H1 (cell line): ENCODE data around the gene MVP. TPM values are rescaled to one million over a fixed set of nuclear protein-coding genes. Genes with fewer than 3 reads are reported as not detected.

Experiments used
- CTCF ChIA-PET: fragments of 300-600 bp; sonication (Branson Sonifier 250); formaldehyde crosslinking; loops from one replicate; lab custom pipeline; 2021; ENCODE audit not compliant: partially characterized antibody; lab: Charles Lee
- POLR2A ChIA-PET: fragments of 300-600 bp; sonication (Branson Sonifier 250); formaldehyde crosslinking; loops from one replicate; lab custom pipeline; 2021; ENCODE audit warnings: inconsistent platforms; ENCODE audit not compliant: partially characterized antibody; lab: Charles Lee
- DNase-seq, 2 experiments: peaks; one replicate each; pipeline versions ENCODE4 v3.0.0 to v3.0.0-alpha.2; 2010 to 2022; ENCODE audit warnings: low spot score in 2 of 2, low read depth in 1 of 2, mixed read lengths in 1 of 2
- FAIRE-seq: peaks from 2 replicates; lab custom pipeline; 2011; peaks lifted over from hg19 to GRCh38; lab: Jason Lieb, UNC
- H2AFZ ChIP-seq: 2 replicates; pipeline ENCODE4 v1.8.1; 2012; ENCODE audit warnings: low read length, inconsistent platforms
- H2AK5ac ChIP-seq: 2 replicates; pipeline ENCODE4 v1.6.1; 2013; ENCODE audit warnings: low read depth, low read length
- H2BK120ac ChIP-seq: replicated peaks from 2 replicates; pipeline ENCODE3; 2013; ENCODE audit warnings: low read depth, low read length, inconsistent platforms
- H2BK12ac ChIP-seq: 2 replicates; pipeline ENCODE4 v1.6.1; 2013; ENCODE audit warnings: low read depth, low read length
- H2BK15ac ChIP-seq: 2 replicates; pipeline ENCODE4 v1.6.1; 2013; ENCODE audit warnings: low read length
- H2BK20ac ChIP-seq: 2 replicates; pipeline ENCODE4 v1.6.1; 2013; ENCODE audit warnings: low read length
- H2BK5ac ChIP-seq: 2 replicates; pipeline ENCODE4 v1.6.1; 2013; ENCODE audit warnings: low read depth, low read length
- H3K14ac ChIP-seq: 2 replicates; pipeline ENCODE4 v1.6.1; 2013; ENCODE audit warnings: inconsistent platforms; ENCODE audit not compliant: insufficient read length
- H3K18ac ChIP-seq: 2 replicates; pipeline ENCODE4 v1.6.1; 2013; ENCODE audit warnings: low read length; ENCODE audit errors: extremely low read depth
- H3K23ac ChIP-seq: 2 replicates; pipeline ENCODE4 v1.6.1; 2013; ENCODE audit warnings: inconsistent platforms; ENCODE audit not compliant: insufficient read length
- H3K23me2 ChIP-seq: 2 replicates; pipeline ENCODE4 v1.6.1; 2013; ENCODE audit warnings: low read depth, low read length
- H3K27ac ChIP-seq: 2 replicates; pipeline ENCODE4 v1.6.1; 2011; ENCODE audit warnings: low read depth, low read length, inconsistent platforms
- H3K27me3 ChIP-seq, 4 experiments: replicated peaks in 1 of 4; 1 replicate in 1 of 4; 2 replicates in 3 of 4; pipeline versions ENCODE4 v1.6.1 to v1.8.1; 2011 to 2013; ENCODE audit warnings: low read length in 3 of 4, mild to moderate bottlenecking in 3 of 4, inconsistent platforms in 2 of 4, mixed read lengths in 2 of 4, moderate library complexity in 1 of 4; ENCODE audit not compliant: control insufficient read depth in 3 of 4, insufficient read depth in 3 of 4; ENCODE audit errors: extremely low read depth in 1 of 4
- H3K36me3 ChIP-seq, 4 experiments: 2 replicates each; pipeline versions ENCODE4 v1.6.1 to v1.8.1; 2011 to 2013; ENCODE audit warnings: mild to moderate bottlenecking in 4 of 4, low read length in 3 of 4, moderate library complexity in 2 of 4, control low read depth in 1 of 4, inconsistent platforms in 1 of 4; ENCODE audit not compliant: insufficient read depth in 4 of 4, control insufficient read depth in 2 of 4
- H3K4ac ChIP-seq: replicated peaks from 2 replicates; pipeline ENCODE3; 2013; ENCODE audit warnings: low read length, low read depth, mixed read lengths, inconsistent platforms; ENCODE audit not compliant: insufficient read length
- H3K4me1 ChIP-seq, 4 experiments: replicated peaks in 1 of 4; 1 replicate in 1 of 4; 2 replicates in 3 of 4; pipeline versions ENCODE4 v1.6.1 to v1.8.1; 2011 to 2013; ENCODE audit warnings: low read length in 3 of 4, inconsistent platforms in 2 of 4, mixed read lengths in 1 of 4; ENCODE audit not compliant: insufficient read depth in 4 of 4, control insufficient read depth in 3 of 4
- H3K4me2 ChIP-seq, 2 experiments: 2 replicates each; pipeline versions ENCODE4 v1.6.1 to v1.8.1; 2011 to 2013; ENCODE audit warnings: low read depth in 2 of 2, low read length in 2 of 2, control low read depth in 1 of 2, inconsistent platforms in 1 of 2, mild to moderate bottlenecking in 1 of 2; ENCODE audit not compliant: insufficient read depth in 1 of 2
- H3K4me3 ChIP-seq, 4 experiments: fragments of 200-600, 300-600 bp in 1 of 4; sonication (generic), shearing (Covaris generic), sonication (Bioruptor Twin) in 1 of 4; 2 replicates each; pipeline versions ENCODE4 v1.5.1 to v1.8.1; 2011 to 2016; ENCODE audit warnings: low read length in 4 of 4, low read depth in 3 of 4, control low read depth in 2 of 4, inconsistent platforms in 2 of 4, mild to moderate bottlenecking in 2 of 4, mixed read lengths in 1 of 4, moderate library complexity in 1 of 4; ENCODE audit not compliant: insufficient read depth in 2 of 4; ENCODE audit errors: extremely low read depth in 1 of 4
- H3K56ac ChIP-seq: replicated peaks from 2 replicates; pipeline ENCODE3; 2013; ENCODE audit warnings: low read depth, mild to moderate bottlenecking, mixed read lengths, low read length, inconsistent platforms; ENCODE audit not compliant: insufficient read length
- H3K79me1 ChIP-seq: 2 replicates; pipeline ENCODE4 v1.6.1; 2013; ENCODE audit warnings: low read depth, low read length, control low read depth
- H3K79me2 ChIP-seq, 2 experiments: 2 replicates each; pipeline versions ENCODE4 v1.6.1 to v1.8.1; 2012 to 2013; ENCODE audit warnings: low read length in 2 of 2, mild to moderate bottlenecking in 2 of 2, inconsistent platforms in 1 of 2; ENCODE audit not compliant: insufficient read depth in 2 of 2, control insufficient read depth in 1 of 2
- H3K9ac ChIP-seq, 4 experiments: replicated peaks in 1 of 4; 1 replicate in 1 of 4; 2 replicates in 3 of 4; pipeline versions ENCODE4 v1.6.1 to v1.8.1; 2011 to 2013; ENCODE audit warnings: low read depth in 3 of 4, low read length in 3 of 4, control low read depth in 2 of 4, mild to moderate bottlenecking in 2 of 4, moderate library complexity in 2 of 4, inconsistent platforms in 1 of 4; ENCODE audit errors: extremely low read depth in 1 of 4
- H3K9me3 ChIP-seq, 2 experiments: 2 replicates each; pipeline versions ENCODE4 v1.6.1 to v1.8.1; 2012 to 2013; ENCODE audit warnings: mild to moderate bottlenecking in 2 of 2, moderate library complexity in 2 of 2, control low read depth in 1 of 2, inconsistent platforms in 1 of 2, low read depth in 1 of 2, low read length in 1 of 2, mixed read lengths in 1 of 2; ENCODE audit not compliant: insufficient read depth in 2 of 2
- H4K20me1 ChIP-seq, 2 experiments: replicated peaks in 1 of 2; 2 replicates each; pipeline versions ENCODE3 to v1.8.1; 2011 to 2013; ENCODE audit warnings: inconsistent platforms in 2 of 2, low read length in 2 of 2, mild to moderate bottlenecking in 1 of 2; ENCODE audit not compliant: insufficient read depth in 2 of 2, control insufficient read depth in 1 of 2
- H4K5ac ChIP-seq: 2 replicates; pipeline ENCODE4 v1.6.1; 2013; ENCODE audit warnings: low read length, low read depth, mixed read lengths, inconsistent platforms; ENCODE audit not compliant: insufficient read length
- H4K8ac ChIP-seq: 2 replicates; pipeline ENCODE4 v1.8.0; 2013; ENCODE audit warnings: mild to moderate bottlenecking, moderate library complexity, low read length, inconsistent platforms; ENCODE audit not compliant: insufficient read depth; ENCODE audit errors: extremely low read depth
- H4K91ac ChIP-seq: replicated peaks from 2 replicates; pipeline ENCODE3; 2013; ENCODE audit warnings: low read length, mixed read lengths, inconsistent platforms; ENCODE audit not compliant: insufficient read length
- GABPA ChIP-seq: IDR thresholded peaks from 2 replicates; pipeline ENCODE4 v1.6.1; 2011; ENCODE audit warnings: mild to moderate bottlenecking, low read length, moderate library complexity, borderline replicate concordance; ENCODE audit not compliant: insufficient read depth
- RAD21 ChIP-seq, 2 experiments: IDR thresholded peaks in 1 of 2; conservative IDR thresholded peaks in 1 of 2; 2 replicates each; pipeline ENCODE4 v1.6.1; 2011; ENCODE audit warnings: low read depth in 2 of 2, low read length in 2 of 2, improper control_type of control experiment in 1 of 2, inconsistent platforms in 1 of 2, mild to moderate bottlenecking in 1 of 2, moderate library complexity in 1 of 2
- SIX5 ChIP-seq: IDR thresholded peaks from 2 replicates; pipeline ENCODE4 v1.6.1; 2011; ENCODE audit warnings: mild to moderate bottlenecking, low read depth, low read length
- WGBS, 2 experiments: shearing (Covaris generic) in 1 of 2; methylation state at CpG; one replicate each; pipeline versions ENCODE4 v1.1.6 to v1.1.7; 2013 to 2015; ENCODE audit warnings: low lambda C conversion rate in 2 of 2, mixed read lengths in 2 of 2, inconsistent platforms in 1 of 2, low coverage in 1 of 2, missing lambda C conversion rate in 1 of 2; ENCODE audit not compliant: insufficient replicate concordance in 2 of 2, insufficient coverage in 1 of 2, insufficient read length in 1 of 2; ENCODE audit errors: extremely low coverage in 1 of 2, missing lambda C conversion rate in 1 of 2; 5-methylcytosine and 5-hydroxymethylcytosine counted together
- polyA plus RNA-seq, 7 experiments: library from polyadenylated mRNA; depleted of rRNA in 3 of 7; stranded (reverse) in 5 of 7; unstranded in 2 of 7; fragments of >200 nt in 5 of 7; fragments of 200-250 nt in 2 of 7; gene quantifications; 1 replicate in 5 of 7; 2 replicates in 1 of 7; 4 replicates in 1 of 7; pipeline versions ENCODE4 v1.2.1 to v1.2.3, GENCODE V29; 2011 to 2013; ENCODE audit warnings: missing spikeins in 2 of 7, mixed read lengths in 2 of 7
- total RNA-seq: library from RNA; stranded (reverse); fragmentation: NEBNext Ultra II Directional; extraction: Animal tissue kit (Norgen Biotek cat#: 25700); gene quantifications from 2 replicates; pipeline ENCODE4 v1.2.1, GENCODE V29; 2021

Gene MVP
- total and polyA plus RNA-seq, 2 of the 8 experiments (the other 6 are each of a cell fraction or from before 2014, with no cell fraction given), result 1.9 TPM

- Histone ChIP-seq H4K91ac (no peak overlapping the region), H3K4me2 (no peak overlapping the region), H3K9me3 (no peaks in the 10 kb centered on the region), H3K4ac (no peak overlapping the region), H3K56ac (no peak overlapping the region), H3K27ac (no peak overlapping the region), H4K20me1 (peaks cover 0 to 3% of the 10 kb centered on the region in 2 experiments), H4K5ac (no peak overlapping the region), H3K4me3 (no peak overlapping the region), H3K79me2 (no peaks in the 10 kb centered on the region), H3K4me1 (peaks cover 0 to 11% (median 3%) of the 10 kb centered on the region in 4 experiments; a peak in 6 of 7 replicates), H2BK12ac (no peak overlapping the region), H2BK15ac (no peak overlapping the region), H2BK5ac (no peak overlapping the region), H2BK20ac (no peak overlapping the region), H4K8ac (no peak overlapping the region), H3K27me3 (no peaks in the 10 kb centered on the region), H3K23ac (no peak overlapping the region), H3K9ac (no peak overlapping the region), H2BK120ac (no peak overlapping the region), H3K14ac (no peak overlapping the region), H3K79me1 (peaks cover 4% of the 10 kb centered on the region; the same call in 1 of the 2 replicates), H3K23me2 (peaks cover 9% of the 10 kb centered on the region; the same call in 1 of the 2 replicates), H2AK5ac (no peak overlapping the region), H3K18ac (no peak overlapping the region), H3K36me3 (no peaks in the 10 kb centered on the region; a peak in 2 of 8 replicates), H2AFZ (no peak overlapping the region)
- no peak for TF ChIP-seq RAD21 (IDR thresholded peaks at IDR 0.05 in 1 of 2, conservative IDR thresholded peaks at IDR 0.05 in 1 of 2; ENCODE audit: low read depth in 2 of 2, low read length in 2 of 2)
- no peak for TF ChIP-seq SIX5
- no peak for TF ChIP-seq GABPA
- ChIA-PET CTCF (interaction anchor here (0.9 to 1.7 kb wide), 6 partner anchors 14 to 128 kb away, joined by 3 to 5 read pairs (median 3); partner anchors contain the start of gene TAOK2), POLR2A (interaction anchor here (0.7 to 1.8 kb wide), 4 partner anchors 18 to 159 kb away, joined by 3 to 4 read pairs (median 3); no protein-coding TSS in a partner anchor)
- FAIRE-seq (no peak), DNase-seq (no peak)
- 83% methylated on average over 2 of the region's 4 CpGs; no CpG with 5 or more reads in 1 of the 2 experiments for WGBS, 2 experiments
Measured at GRCh38 chr16:29894352-29894751, 74.1 kb downstream of the MVP start.
